Neural progenitor cell (in vitro differentiated cells): ENCODE results near the gene GBP4.

Experiments used
- CTCF ChIP-seq: fragments of 200-600 bp; sonication (generic); IDR thresholded peaks from 2 replicates; pipeline ENCODE4 v1.5.1; 2017; ENCODE audit warnings: antibody characterized with exemption, mild to moderate bottlenecking
- EZH2 ChIP-seq: fragments of 200-600 bp; sonication (generic); IDR thresholded peaks from 2 replicates; pipeline ENCODE4 v1.6.1; 2017; ENCODE audit warnings: antibody characterized with exemption, mild to moderate bottlenecking, moderate library complexity

DNA sequence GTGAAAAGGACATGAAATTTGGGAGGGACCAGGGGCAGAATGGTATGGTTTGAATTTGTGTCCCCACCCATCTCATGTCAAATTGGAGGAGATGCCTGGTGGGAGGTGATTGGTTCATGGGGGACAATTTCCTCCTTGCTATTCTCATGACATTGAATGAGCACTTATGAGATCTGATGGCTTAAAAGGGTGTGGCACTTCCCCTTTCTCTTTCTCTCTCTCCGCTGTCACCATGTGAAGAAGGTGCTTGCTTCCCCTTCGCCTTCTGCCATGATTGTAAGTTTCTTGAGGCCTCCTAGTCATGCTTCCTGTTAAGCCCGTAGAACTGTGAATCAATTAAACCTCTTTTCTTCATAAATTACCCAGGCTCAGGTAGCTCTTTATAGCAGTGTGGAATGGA is 7.6 kb upstream of the GBP4 start:
- TF ChIP-seq CTCF: no peak
- no peak for TF ChIP-seq EZH2
